IPS-11a (cell line): ENCODE data around the gene TMEM98.
"Not testable (repeated sequence)": the region's sequence is repeated elsewhere in the genome, so short reads cannot be mapped to it uniquely, and the experiment has no call there.

Source experiments
- H3K4me3 ChIP-seq: one replicate; pipeline ENCODE4 v1.5.1; 2013; ENCODE audit warnings: low read depth, low read length, control low read depth

TMEM98 gene, protein sequence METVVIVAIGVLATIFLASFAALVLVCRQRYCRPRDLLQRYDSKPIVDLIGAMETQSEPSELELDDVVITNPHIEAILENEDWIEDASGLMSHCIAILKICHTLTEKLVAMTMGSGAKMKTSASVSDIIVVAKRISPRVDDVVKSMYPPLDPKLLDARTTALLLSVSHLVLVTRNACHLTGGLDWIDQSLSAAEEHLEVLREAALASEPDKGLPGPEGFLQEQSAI

DNA sequence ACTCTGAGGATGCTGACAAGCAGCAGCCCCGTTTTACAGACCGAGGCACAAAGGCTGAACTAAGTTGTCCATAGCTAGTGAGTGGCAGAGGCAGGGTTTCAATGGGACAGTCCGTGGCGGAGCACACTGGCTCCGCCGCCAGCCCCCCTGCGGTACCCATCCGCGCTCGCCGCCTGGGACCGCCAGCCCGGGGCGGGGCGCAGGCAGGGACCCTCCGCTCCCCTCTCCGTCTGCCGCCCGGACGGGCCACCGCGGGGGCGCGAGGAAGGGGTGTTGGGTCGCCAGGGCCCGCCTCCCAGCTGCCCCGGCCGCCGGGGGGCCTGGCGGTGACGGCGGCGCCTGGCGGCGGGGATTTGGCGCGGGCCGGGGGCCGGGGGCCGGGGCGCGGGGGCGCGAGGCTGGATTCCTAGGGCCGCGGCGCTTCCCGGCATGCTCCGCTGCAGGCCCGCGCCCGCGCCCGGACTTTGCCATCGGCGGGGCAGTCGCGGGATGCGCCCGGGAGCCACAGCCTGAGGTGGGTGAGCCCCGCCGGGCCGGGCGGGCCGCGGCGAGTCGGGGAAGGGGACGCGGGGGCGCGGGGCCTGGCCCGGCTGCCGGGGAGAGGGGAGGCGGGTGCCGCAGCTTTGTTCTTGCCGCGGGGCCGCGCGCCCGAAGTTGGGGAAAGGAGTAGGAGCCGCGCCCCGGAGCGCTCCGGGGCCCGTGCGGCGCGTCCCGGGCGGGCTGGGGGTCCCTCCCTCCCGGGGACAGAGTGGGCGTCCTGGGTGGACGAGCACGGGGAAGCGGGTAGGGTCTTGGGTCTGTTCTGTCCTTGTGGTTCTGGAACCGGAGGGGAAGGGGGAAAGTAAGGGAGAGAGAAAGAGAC is at the start of gene TMEM98:
TSS of gene TMEM98 (plus strand) at position 430 of the 862 bp plus-strand sequence. CDS start 3,376 bp downstream, outside the sequence.
- peak within 1 kb of the TSS; percentile 59 for H3K4me3 ChIP-seq

DNA sequence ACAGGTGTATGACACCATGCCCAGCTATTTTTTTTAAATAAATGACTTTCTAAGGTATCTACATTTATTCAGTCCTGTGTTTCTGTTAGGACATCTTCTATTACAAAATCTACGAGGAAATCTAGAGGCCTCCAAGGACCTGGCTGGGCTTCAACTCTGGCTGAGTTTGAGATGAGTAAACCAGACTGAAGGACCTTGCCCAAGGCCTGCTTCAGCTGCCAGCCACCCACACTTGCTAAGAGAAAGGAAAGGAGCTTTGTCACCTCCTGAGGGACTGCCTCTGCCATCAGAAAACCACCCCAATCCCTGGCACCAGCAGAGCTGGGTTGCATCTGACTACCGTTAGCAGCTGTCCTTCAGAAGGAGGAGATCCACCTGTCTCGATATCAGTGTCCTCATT is 49.7 kb upstream of the TMEM98 start:
- H3K4me3 ChIP-seq: no peak overlapping the region

DNA sequence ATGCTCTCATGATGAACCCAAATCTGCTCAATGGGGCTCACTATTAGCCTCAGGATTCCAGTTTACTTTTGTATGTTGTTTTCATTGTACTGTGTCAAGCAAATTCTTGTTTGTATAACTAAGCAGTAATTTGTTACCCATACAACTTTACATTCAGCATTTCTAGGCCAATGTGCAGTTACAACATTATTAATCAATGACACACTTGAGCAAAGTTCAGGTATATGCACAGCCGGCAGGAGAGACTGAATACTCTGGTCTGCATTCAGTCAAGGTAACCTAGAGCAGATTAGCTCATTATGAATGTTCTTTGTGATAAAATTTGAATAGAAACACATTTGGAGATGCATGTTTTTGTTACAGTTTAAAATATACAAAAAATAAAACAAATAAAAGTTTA is 48.8 kb upstream of the TMEM98 start:
- H3K4me3 ChIP-seq: no peak overlapping the region

DNA sequence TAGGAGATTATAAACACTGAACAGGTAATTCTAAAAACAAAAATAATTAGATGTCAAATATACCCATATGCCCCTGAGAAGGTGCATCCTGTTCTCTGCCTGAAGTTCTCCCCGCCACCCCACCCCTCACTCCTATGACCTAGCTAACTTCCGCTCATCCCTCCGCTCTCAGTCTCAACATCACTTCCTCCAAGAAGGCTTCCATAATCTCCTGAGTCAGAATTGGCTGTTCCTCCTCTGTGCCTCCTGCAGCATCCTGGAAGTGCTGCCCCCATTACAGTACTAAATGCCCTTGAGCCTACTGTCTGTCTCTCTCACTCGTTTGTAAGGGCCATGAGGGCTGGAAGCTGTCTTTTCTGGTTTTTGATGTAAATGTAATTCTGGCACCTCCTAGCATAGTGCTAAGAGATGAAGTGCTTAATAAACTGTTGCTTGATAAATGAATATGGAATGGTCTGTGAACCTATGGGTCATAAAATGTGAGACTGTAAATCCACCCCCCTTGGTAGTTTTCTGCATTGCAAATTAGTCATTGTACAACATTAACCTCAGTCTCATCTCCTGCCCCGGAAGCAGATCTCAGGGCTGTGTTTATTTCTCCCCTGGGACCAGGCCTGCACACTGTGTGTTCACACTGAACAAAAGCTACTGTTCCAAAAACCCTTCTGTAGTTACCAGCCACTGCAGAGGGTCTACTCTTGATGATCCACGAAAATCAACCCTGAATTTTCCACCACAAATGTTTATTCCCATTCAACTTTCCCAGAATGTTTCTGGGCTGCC is 47.1 kb upstream of the TMEM98 start:
- H3K4me3 ChIP-seq: no peak overlapping the region

DNA sequence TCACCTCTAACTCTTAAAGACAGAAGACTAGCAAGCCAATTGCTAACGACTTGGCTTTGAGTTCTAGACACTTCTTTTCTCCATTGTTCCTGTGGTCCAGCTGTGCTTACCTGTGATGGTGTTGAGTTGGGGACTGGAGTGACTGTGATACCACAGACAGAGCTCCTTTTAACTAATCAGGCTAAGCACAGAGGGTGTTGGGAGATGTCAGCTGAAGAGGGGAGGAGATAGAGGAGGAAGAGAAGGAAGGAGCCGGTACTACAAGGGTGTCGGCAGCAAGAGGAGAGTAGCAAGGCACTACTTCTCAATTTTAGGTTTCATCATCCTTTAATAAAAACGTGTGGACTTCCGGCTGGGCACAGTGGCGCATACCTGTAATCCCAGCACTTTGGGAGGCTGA is 45.9 kb upstream of the TMEM98 start:
- H3K4me3 ChIP-seq: no peak overlapping the region

DNA sequence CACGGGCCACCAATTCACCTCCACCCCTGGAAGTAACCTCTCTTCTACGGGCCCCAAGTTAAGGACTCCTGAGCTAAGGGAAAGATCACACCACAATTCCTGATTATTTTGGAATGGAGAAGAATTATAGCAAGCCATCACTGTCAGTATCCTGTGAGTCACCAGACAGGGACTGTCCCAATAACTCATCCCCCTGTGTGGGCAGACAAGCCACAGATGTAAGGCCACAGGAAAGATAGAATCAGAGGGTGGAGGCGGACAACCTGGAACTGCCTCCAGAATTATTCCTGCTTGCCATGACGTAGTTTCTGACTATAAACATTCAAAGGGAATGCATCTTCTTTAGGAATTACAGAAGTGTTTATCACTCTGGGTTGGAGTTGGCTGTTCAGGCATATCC is 45.2 kb upstream of the TMEM98 start:
- H3K4me3 ChIP-seq: no peak overlapping the region

DNA sequence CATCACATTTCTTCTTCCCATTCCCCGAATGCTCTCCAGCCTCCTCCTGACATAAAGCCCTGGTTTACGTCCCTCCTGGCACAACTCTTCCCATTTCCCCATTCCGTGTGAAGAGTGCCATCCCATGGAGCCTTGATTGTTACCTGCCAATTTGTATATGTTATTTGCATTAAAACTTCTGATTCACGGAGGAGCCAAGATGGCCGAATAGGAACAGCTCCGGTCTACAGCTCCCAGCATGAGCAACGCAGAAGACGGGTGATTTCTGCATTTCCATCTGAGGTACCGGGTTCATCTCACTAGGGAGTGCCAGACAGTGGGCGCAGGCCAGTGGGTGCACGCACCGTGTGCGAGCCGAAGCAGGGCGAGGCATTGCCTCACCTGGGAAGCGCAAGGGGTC is 41.0 kb upstream of the TMEM98 start:
- H3K4me3 ChIP-seq: not testable (repeated sequence)

DNA sequence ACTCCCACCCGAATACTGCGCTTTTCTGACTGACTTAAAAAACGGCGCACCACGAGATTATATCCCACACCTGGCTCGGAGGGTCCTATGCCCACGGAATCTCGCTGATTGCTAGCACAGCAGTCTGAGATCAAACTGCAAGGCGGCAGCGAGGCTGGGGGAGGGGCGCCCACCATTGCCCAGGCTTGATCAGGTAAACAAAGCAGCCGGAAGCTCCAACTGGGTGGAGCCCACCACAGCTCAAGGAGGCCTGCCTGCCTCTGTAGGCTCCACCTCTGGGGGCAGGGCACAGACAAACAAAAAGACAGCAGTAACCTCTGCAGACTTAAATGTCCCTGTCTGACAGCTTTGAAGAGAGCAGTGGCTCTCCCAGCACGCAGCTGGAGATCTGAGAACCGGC is 40.5 kb upstream of the TMEM98 start:
- not testable (repeated sequence) for H3K4me3 ChIP-seq

DNA sequence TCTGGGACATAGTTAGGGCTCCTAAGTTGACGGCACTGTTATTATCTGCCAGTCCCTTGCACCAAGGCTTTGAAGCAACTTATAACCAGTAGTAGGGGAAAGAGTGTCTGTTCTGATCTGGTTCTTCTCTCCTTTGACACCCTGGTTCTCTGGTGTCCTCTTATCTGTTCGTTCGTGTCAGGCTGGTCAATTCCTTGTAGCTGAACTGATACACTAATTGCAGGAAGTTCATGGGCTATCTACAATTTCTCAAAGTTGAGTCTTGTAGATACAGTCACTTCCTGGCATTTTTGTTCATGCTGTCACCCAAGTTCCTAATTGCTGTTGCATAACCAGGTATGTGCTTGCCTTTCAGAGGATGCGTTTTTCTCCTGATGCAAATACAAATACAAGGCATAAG is 33.7 kb upstream of the TMEM98 start:
- H3K4me3 ChIP-seq: no peak overlapping the region

DNA sequence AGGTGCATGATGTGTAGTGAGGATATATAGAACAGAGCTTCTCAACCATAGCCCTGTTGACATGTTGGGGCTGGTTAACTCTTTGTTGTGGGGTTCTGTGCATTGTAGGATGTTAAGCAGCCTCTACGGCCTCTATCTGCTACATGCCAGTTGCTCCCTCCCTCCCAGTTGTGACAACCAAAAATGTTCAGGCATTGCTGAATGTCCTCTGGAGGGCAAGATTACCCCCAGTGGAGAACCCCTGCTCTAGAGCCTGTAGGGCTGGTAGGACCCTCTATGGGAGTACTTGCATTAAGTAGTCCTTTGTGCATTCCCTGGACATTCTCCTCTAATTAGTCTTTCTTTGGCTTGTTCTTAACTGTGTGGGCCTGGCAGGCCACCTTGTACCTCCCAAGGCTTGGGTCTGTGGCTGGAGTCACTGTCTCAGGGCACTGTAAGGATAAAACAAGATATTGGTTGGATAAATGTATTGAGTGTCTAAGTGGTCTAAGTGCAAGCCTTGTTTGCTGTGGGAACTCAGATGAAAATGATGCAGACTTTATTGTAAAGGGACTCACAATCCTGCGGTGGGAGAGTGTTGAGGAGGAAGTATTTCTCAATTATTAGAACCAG is 31.2 kb upstream of the TMEM98 start:
- no peak overlapping the region for H3K4me3 ChIP-seq

DNA sequence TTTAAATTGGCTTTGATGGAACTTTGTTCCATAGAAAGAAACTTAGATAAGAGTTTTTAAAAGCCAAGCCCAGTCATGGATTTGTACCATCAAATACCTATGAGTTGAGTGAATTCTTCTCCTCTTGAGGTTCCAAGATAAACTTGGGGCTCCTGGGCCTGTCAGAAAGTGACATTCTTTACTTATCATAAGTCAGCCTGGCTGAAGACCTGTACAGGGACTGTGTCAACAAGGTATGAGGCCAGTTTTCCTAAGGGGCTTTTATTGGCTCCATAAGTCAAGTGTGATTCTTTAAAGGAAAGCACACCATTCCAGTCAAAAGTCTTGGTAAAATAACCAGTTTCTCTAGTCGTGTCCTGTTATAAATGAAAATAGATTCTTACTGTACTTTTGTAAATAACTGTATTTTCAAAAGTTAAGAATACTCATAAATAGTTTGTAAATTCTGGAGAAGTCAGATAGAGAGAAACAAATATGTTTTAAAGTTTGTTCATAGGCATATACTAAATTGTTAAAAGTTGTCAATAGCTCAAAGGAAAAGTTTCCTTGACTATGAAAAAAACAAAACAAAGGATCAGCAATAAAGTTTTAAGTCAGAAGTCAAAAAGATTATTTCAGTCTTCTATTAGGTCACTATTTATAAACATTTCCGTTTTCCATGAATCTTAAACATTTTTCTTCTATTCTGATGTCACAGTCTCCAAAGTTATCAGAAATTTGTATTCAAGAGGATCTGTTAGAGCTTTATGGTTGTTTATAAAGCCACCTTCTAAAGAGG is 28.5 kb upstream of the TMEM98 start:
- no peak overlapping the region for H3K4me3 ChIP-seq

DNA sequence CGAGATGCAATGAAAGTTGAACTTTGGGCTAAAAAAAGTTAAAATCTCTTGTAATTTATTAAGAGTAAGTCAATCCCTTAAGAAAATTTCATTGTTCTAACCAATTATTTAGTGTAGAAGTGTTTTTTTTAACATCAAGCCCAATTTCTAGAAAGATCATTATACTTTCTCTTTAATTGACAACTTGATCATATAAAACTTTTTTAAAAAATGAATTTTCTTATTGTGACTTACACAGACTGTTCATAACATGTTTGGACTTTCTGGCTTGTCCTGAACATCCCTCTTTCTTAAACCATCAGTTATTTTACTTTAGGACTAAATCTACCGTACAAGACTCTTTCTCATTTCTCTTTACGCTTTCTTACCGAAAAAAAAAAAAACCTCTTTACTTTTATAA is 26.2 kb upstream of the TMEM98 start:
- H3K4me3 ChIP-seq: no peak overlapping the region

DNA sequence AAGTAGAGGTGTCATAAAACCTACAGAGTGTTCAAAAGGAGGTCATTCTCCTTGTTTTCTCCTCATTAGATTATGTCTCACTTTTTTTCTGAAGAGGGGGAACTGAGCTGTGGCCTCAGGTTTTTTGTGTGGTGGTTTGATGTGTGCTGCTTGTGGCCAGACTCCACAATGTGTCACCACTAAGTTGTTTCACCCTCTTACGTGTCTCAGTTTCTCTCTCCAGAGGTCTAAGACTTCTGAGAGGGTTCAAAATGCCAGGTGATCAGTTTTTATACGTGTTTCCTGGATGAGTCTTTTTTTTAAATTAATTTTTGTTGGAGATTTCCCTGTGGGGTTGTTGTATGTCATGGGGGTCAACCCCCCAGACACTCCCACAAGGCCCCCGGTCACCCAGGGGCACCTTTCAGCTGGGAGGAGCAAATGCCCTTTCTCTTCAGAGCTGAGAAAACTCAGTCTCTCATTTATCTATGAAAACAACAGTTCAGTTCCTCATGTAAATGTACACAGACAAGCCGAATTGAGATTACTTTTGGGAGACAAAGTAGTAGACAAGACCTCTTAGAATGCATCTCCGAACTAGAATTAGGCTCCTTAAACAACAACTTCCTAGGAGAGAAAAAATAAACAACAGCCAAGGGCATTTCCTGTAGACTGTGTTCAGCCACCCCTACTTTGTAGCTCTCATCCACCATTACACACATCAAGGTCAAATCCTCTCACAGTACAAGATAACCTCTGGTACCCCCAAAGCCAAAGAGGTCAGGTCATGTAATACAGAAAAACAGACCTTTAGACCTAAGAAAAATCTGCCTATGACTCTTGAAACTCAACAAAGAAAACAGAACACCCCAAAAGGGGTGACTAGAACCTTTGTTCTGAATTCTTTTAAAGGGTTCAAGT is 23.9 kb upstream of the TMEM98 start:
- H3K4me3 ChIP-seq: no peak overlapping the region

DNA sequence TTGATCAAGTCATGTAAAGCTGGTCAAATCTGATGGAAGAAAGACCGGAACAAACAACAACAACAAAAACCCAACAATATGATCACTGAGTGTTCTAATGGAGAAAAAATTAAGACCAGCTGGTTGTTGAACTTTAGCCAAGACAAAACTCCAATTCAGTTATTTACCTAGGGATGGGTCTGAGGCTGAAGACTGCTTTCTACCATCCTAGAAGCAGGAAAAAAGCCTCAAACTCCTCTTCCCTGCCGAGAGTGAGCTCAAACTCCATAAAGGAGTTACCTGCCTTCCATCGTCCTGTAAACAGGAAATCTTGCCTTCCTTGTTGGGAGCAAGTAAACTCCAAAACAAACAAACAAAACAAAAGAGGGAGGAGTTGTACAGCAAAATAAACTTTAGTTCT is 23.1 kb upstream of the TMEM98 start:
- no peak overlapping the region for H3K4me3 ChIP-seq

DNA sequence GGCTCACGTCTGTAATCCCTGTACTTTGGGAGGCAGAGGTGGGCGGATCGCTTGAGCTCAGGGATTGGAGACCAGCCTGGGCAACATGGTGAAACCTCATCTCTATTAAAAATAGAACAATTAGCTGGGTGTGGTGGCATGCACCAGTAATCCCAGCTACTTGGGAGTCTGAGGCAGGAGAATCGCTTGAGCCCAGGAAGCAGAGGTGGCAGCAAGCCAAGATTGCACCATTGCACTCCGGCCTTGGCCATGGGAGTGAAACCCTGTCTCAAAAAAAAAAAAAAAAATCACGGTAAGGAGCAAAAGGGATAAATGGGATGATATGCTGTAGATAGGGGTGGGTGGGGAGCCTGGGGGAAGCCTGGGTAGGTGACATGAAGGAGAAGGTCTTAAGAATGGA is 20.4 kb upstream of the TMEM98 start:
- no peak overlapping the region for H3K4me3 ChIP-seq

DNA sequence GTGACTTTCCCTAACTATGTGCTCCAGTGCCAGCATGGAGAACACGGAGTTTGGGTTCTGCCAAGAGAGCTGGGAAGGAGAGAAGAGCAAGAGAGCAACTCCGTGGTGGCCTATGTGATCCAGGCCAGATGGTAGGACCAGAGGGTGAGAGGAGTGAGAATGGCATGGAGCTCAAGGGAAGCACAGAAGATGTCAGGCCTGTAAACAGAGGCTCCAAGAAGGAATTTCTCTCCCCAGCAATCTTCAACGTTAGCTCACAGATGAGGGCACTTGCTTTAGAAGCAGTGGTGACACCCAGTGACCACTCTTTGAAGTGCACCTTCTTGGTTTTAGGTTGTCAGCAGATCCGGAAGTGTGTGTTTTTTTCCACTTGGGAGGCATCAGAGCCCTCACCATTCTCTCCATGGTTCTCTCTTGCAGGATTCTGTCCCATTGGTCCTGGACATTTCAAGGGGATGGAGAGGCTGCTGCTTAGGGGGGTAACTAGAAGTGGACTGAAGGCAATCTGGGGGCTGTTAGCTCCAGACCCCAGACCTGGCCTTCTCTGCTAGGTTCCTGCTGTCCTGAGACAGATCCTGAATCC is 18.1 kb upstream of the TMEM98 start:
- H3K4me3 ChIP-seq: no peak overlapping the region

DNA sequence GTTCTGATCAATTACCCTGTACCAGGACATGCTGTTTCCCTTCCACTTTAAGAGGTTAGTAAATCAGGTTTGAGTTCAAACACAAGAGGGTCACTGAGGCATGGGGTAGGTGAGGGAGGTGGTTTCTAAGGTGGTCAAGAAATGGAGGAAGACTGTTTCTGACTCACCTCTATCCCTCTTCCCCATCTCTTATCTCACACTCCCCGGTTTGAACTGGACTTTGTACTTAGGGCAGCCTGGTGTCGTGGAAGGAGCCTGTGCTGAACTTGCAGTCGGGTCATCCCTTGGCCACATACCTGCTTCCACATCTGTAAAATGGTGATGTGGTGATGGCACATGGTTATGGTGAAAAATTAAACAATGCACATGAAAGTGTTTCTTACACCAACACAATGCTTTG is 17.2 kb upstream of the TMEM98 start:
- no peak overlapping the region for H3K4me3 ChIP-seq

DNA sequence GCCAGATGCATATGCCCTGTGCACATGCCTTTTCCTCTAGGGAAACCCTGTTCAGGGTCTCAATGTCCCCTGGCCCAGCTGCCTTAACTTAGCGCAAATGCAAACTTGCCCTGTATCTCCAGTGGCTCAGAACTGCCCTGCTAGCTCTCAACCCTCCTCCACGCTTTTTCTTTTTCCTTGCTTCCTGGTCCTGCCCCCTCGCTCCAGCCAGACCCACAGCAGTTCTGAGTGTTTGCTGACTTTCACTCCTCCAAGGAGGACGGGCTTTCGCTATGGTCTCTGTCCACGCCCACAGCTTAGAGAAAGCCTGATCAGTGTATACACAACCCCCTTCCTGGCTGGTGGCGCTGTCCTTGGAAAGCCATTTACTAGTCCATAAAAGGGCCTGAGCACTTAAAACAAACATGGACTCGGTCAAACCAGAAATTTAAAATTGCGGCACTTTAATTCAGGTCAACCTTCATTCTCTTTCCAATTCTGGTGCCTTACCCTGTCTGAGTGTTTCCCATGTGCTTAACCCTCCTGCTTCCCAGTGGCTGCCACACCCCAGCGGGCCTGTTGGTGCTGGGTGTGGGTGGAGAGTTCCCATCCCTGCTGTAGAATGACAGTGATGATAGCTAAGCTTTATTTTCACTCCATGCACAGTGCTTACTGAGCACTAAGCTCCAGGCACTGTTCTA is 15.6 kb upstream of the TMEM98 start:
- no peak overlapping the region for H3K4me3 ChIP-seq

DNA sequence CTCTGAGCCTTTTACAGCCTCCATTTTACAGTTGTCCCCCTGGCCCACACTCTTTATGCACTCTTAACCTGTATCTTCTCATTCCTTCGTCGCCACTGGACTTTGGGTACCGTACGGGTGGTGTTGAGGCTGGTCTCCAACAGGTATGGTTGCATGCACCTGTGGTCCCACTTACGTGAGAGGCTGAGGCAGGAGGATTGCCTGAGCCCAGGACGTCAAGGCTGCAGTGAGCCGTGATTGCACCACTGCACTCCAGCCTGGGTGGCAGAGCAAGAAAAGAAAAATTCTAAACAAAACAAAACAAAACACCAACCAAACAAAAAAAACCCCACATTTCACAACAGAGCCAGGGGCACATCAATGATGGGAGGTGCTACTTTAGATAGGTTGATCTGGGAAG is 14.4 kb upstream of the TMEM98 start:
- H3K4me3 ChIP-seq: no peak overlapping the region
